Lower leg skin (tissue), 3 donors: ENCODE data around the gene TMTC2.

Experiments used
- POLR2A ChIP-seq, 2 donors: fragments of 450-650 bp; IDR thresholded peaks; one replicate each; pipeline ENCODE4 v1.6.1; 2016 to 2017; ENCODE audit warnings: antibody characterized with exemption in 2 of 2, mild to moderate bottlenecking in 1 of 2, moderate library complexity in 1 of 2
- TF ChIP-seq, protein P1 (sequence below), 3 donors: fragments of 450-650 bp; IDR thresholded peaks; one replicate each; pipeline ENCODE4 v1.5.1; 2016; ENCODE audit warnings: antibody characterized with exemption in 3 of 3, mild to moderate bottlenecking in 3 of 3, moderate library complexity in 2 of 3

DNA sequence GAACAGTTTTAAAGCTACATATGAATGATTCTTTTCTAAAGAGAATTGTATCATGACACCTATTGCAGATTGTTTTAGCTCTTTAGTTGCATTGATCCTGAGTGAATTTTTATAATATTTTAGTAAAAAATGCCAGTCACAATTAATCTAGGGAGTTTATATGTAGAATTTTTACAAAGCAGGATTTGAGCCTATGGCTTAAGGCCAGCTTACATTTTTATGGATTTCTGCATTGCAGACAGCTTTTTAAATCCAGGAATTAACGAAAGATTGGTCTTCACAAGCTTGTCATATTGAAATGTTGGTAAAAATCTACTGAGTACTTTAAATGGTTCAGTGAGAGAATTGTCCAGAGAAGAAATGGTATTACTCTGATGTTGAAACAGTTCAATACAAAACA lies 358.0 kb downstream of the TMTC2 start:
- TF ChIP-seq, protein P1, sequence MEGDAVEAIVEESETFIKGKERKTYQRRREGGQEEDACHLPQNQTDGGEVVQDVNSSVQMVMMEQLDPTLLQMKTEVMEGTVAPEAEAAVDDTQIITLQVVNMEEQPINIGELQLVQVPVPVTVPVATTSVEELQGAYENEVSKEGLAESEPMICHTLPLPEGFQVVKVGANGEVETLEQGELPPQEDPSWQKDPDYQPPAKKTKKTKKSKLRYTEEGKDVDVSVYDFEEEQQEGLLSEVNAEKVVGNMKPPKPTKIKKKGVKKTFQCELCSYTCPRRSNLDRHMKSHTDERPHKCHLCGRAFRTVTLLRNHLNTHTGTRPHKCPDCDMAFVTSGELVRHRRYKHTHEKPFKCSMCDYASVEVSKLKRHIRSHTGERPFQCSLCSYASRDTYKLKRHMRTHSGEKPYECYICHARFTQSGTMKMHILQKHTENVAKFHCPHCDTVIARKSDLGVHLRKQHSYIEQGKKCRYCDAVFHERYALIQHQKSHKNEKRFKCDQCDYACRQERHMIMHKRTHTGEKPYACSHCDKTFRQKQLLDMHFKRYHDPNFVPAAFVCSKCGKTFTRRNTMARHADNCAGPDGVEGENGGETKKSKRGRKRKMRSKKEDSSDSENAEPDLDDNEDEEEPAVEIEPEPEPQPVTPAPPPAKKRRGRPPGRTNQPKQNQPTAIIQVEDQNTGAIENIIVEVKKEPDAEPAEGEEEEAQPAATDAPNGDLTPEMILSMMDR (IDR thresholded peaks at IDR 0.05): no peak
- TF ChIP-seq POLR2A (IDR thresholded peaks at IDR 0.05): no peak
